ENCODE data around the gene TAC4. TPM values are rescaled to one million over a fixed set of nuclear protein-coding genes. Genes with fewer than 3 reads are reported as not detected.

TAC4 gene
- total RNA-seq, 1 donor from 2014 or later = not detected

- Mint-ChIP-seq H3K9me3 (ENCODE audit: unreplicated experiment) (peaks cover 2% of the 10 kb centered on the region), H3K27ac (ENCODE audit: unreplicated experiment) (no peak overlapping the region), H3K27me3 (ENCODE audit: unreplicated experiment) (peaks cover 8% of the 10 kb centered on the region), H3K36me3 (ENCODE audit: unreplicated experiment) (peaks cover 4% of the 10 kb centered on the region), H3K4me1 (ENCODE audit: low read depth, unreplicated experiment) (peaks cover 11% of the 10 kb centered on the region), H3K4me3 (ENCODE audit: unreplicated experiment) (no peak overlapping the region)
- no peak for DNase-seq
- TF ChIP-seq CTCF (IDR thresholded peaks at IDR 0.05; ENCODE audit: partially characterized antibody, unreplicated experiment) = no peak
These were observed 21.1 kb upstream of the TAC4 start for GRCh38 chr17:49869038-49869374.

GRCh38 chr17:49866882-49867413, 19.1 kb upstream of the TAC4 start:
- H3K27ac Mint-ChIP-seq (ENCODE audit: unreplicated experiment) = no peak overlapping the region
- DNase-seq = no peak
- H3K36me3 Mint-ChIP-seq (ENCODE audit: unreplicated experiment) = peaks cover 4% of the 10 kb centered on the region
- H3K4me1 Mint-ChIP-seq (ENCODE audit: low read depth, unreplicated experiment) = peaks cover 11% of the 10 kb centered on the region
- peaks cover 8% of the 10 kb centered on the region for H3K27me3 Mint-ChIP-seq (ENCODE audit: unreplicated experiment)
- TF ChIP-seq CTCF (IDR thresholded peaks at IDR 0.05; ENCODE audit: partially characterized antibody, unreplicated experiment) = no peak
- peaks cover 5% of the 10 kb centered on the region for H3K9me3 Mint-ChIP-seq (ENCODE audit: unreplicated experiment)
- no peak overlapping the region for H3K4me3 Mint-ChIP-seq (ENCODE audit: unreplicated experiment)

- Mint-ChIP-seq H3K4me1 (ENCODE audit: low read depth, unreplicated experiment) (peaks cover 11% of the 10 kb centered on the region), H3K27me3 (ENCODE audit: unreplicated experiment) (peaks cover 6% of the 10 kb centered on the region), H3K36me3 (ENCODE audit: unreplicated experiment) (peaks cover 4% of the 10 kb centered on the region), H3K4me3 (ENCODE audit: unreplicated experiment) (no peak overlapping the region), H3K9me3 (ENCODE audit: unreplicated experiment) (peaks cover 6% of the 10 kb centered on the region), H3K27ac (ENCODE audit: unreplicated experiment) (no peak overlapping the region)
- no peak for DNase-seq
- no peak for TF ChIP-seq CTCF (IDR thresholded peaks at IDR 0.05; ENCODE audit: partially characterized antibody, unreplicated experiment)
These were observed 18.1 kb upstream of the TAC4 start for GRCh38 chr17:49866019-49866380.

- no peak for TF ChIP-seq CTCF (IDR thresholded peaks at IDR 0.05; ENCODE audit: partially characterized antibody, unreplicated experiment)
- Mint-ChIP-seq H3K27me3 (ENCODE audit: unreplicated experiment) (peaks cover 11% of the 10 kb centered on the region), H3K9me3 (ENCODE audit: unreplicated experiment) (peaks cover 4% of the 10 kb centered on the region), H3K36me3 (ENCODE audit: unreplicated experiment) (peaks cover 2% of the 10 kb centered on the region), H3K4me3 (ENCODE audit: unreplicated experiment) (no peak overlapping the region), H3K4me1 (ENCODE audit: low read depth, unreplicated experiment) (peaks cover 6% of the 10 kb centered on the region), H3K27ac (ENCODE audit: unreplicated experiment) (no peak overlapping the region)
- DNase-seq = no peak
These were observed 15.0 kb upstream of the TAC4 start for GRCh38 chr17:49862781-49863331.

GRCh38 chr17:49861150-49861884, 13.4 kb upstream of the TAC4 start:
- DNase-seq = no peak
- no peak overlapping the region for H3K27ac Mint-ChIP-seq (ENCODE audit: unreplicated experiment)
- H3K9me3 Mint-ChIP-seq (ENCODE audit: unreplicated experiment) = peaks cover 4% of the 10 kb centered on the region
- peaks cover 7% of the 10 kb centered on the region for H3K27me3 Mint-ChIP-seq (ENCODE audit: unreplicated experiment)
- peaks cover 6% of the 10 kb centered on the region for H3K4me1 Mint-ChIP-seq (ENCODE audit: low read depth, unreplicated experiment)
- H3K4me3 Mint-ChIP-seq (ENCODE audit: unreplicated experiment) = no peak overlapping the region
- peak; percentile 90 for TF ChIP-seq CTCF (IDR thresholded peaks at IDR 0.05; ENCODE audit: partially characterized antibody, unreplicated experiment)
- no peaks in the 10 kb centered on the region for H3K36me3 Mint-ChIP-seq (ENCODE audit: unreplicated experiment)

All from glutamatergic neuron (in vitro differentiated cells).